ENCODE results near the gene TEX35. TPM values are rescaled to one million over a fixed set of nuclear protein-coding genes. Genes with fewer than 3 reads are reported as not detected.

The TEX35 gene
- total and polyA plus RNA-seq, 10 of the 15 experiments (the other 5 are each of a cell fraction or from before 2014, with no cell fraction given): not detected

GRCh38 chr1:178477373-178477772, 35.5 kb upstream of the TEX35 start:
- no peaks in the 10 kb centered on the region for H3K36me3 ChIP-seq (ENCODE audit: control insufficient read depth in 2 of 2, insufficient read depth in 2 of 2, low read length in 1 of 2)
- H3K4me2 ChIP-seq (ENCODE audit: control insufficient read depth, insufficient read depth): no peak overlapping the region
- in situ Hi-C loops (cut with MboI) (no loop called here), intact Hi-C loops (cut with micrococcal nuclease; ENCODE audit: unreplicated experiment) (no loop called here)
- no peak overlapping the region for H2AFZ ChIP-seq (ENCODE audit: control insufficient read depth, low read depth, low read length)
- ChIA-PET SMC1A (ENCODE audit: uncharacterized antibody, unreplicated experiment) (no interaction called here), CTCF (interaction anchor here (1.3 kb wide), 1 partner anchor 177 kb away, joined by 5 read pairs; no protein-coding TSS in a partner anchor), POLR2A (no interaction called here), RAD21 (ENCODE audit: unreplicated experiment) (no interaction called here)
- BruUV-seq (replicated peaks): no TSS peak
- no peaks in the 10 kb centered on the region for H3K27me3 ChIP-seq (replicated peaks in 1 of 2; ENCODE audit: control insufficient read depth in 2 of 2, insufficient read depth in 2 of 2, low read length in 1 of 2)
- H3K4me3 ChIP-seq: no peak overlapping the region
- DNase-seq (ENCODE audit: low read depth, low spot score) (no peak), ATAC-seq (no peak), FAIRE-seq (no peak)
- WGBS (ENCODE audit: insufficient coverage, insufficient replicate concordance, low lambda C conversion rate, missing lambda C conversion rate): 27% methylated on average over 4 of the region's 4 CpGs
- TF ChIP-seq TCF12 (IDR thresholded peaks at IDR 0.05; ENCODE audit: low read depth, low read length): no peak
- TF ChIP-seq BRCA1 (IDR thresholded peaks at IDR 0.05; ENCODE audit: low read depth, low read length): no peak
- TF ChIP-seq POLR2AphosphoS2 (IDR thresholded peaks at IDR 0.05; ENCODE audit: low read depth, low read length): no peak
- no peak for TF ChIP-seq FOXK2 (IDR thresholded peaks at IDR 0.05)
- TF ChIP-seq ZNF592 (IDR thresholded peaks at IDR 0.05): no peak
- TF ChIP-seq MEF2B (IDR thresholded peaks at IDR 0.05; ENCODE audit: partially characterized antibody, poor library complexity, severe bottlenecking): no peak
- TF ChIP-seq PML (IDR thresholded peaks at IDR 0.05; ENCODE audit: low read length): no peak
- TF ChIP-seq JUNB (IDR thresholded peaks at IDR 0.05): no peak
- no peak for TF ChIP-seq NKRF (conservative IDR thresholded peaks at IDR 0.05)
- no peak overlapping the region for H3K27ac ChIP-seq (ENCODE audit: control insufficient read depth, insufficient read depth)
- H3K79me2 ChIP-seq (ENCODE audit: control insufficient read depth, insufficient read depth, low read length): no peaks in the 10 kb centered on the region
- no peak overlapping the region for H3K9ac ChIP-seq (ENCODE audit: control insufficient read depth, insufficient read depth, low read length)
- no peaks in the 10 kb centered on the region for H3K4me1 ChIP-seq (ENCODE audit: control insufficient read depth, insufficient read depth, low read length)
- no peaks in the 10 kb centered on the region for H4K20me1 ChIP-seq (ENCODE audit: control insufficient read depth, insufficient read depth)
- H3K9me3 ChIP-seq (replicated peaks; ENCODE audit: control insufficient read depth, insufficient read depth, low read length): no peaks in the 10 kb centered on the region

Data from GM12878 (cell line).